Measurements from ENCODE around the gene ZNF331. TPM values are rescaled to one million over a fixed set of nuclear protein-coding genes. Genes with fewer than 3 reads are reported as not detected.

ZNF331 gene
- total RNA-seq, 1 experiment from 2014 or later: 56.7 TPM

DNA sequence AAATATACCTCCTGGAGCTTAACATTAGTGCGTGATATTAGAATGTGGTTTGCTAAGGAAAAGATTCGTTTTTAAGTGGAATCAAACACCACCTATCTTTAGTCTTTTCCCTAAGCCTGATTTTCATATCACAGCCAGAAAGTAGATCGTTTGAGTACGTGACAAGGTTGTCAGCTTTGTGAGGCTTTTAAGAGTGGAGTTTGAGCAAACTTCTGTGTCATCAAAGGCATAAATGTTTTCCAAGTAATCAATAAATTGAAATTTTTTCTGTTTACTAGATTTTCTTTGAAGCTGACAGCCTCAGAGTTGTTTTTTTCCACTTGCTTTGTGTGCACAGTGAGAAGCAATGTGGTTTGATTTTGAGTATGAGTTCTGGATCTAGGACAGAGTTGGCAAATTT lies 6.5 kb upstream of the ZNF331 start:
- Mint-ChIP-seq H3K36me3 (peaks cover 37% of the 10 kb centered on the region), H3K4me3 (no peak overlapping the region), H3K27me3 (ENCODE audit: low read depth) (no peaks in the 10 kb centered on the region), H3K27ac (0 out of 2 replicates have a peak overlapping the region, but pooled peaks have one; percentile 25), H3K9me3 (no peaks in the 10 kb centered on the region), H3K4me1 (no peaks in the 10 kb centered on the region)
- DNase-seq (ENCODE audit: low spot score) (no peak), ATAC-seq (no peak)
- TF ChIP-seq, protein P1, sequence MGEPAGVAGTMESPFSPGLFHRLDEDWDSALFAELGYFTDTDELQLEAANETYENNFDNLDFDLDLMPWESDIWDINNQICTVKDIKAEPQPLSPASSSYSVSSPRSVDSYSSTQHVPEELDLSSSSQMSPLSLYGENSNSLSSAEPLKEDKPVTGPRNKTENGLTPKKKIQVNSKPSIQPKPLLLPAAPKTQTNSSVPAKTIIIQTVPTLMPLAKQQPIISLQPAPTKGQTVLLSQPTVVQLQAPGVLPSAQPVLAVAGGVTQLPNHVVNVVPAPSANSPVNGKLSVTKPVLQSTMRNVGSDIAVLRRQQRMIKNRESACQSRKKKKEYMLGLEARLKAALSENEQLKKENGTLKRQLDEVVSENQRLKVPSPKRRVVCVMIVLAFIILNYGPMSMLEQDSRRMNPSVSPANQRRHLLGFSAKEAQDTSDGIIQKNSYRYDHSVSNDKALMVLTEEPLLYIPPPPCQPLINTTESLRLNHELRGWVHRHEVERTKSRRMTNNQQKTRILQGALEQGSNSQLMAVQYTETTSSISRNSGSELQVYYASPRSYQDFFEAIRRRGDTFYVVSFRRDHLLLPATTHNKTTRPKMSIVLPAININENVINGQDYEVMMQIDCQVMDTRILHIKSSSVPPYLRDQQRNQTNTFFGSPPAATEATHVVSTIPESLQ (CRISPR knock-in tag; IDR thresholded peaks at IDR 0.05): no peak
- no peak for TF ChIP-seq OVOL2 (CRISPR knock-in tag; IDR thresholded peaks at IDR 0.05; ENCODE audit: borderline replicate concordance)
- TF ChIP-seq, protein P2, sequence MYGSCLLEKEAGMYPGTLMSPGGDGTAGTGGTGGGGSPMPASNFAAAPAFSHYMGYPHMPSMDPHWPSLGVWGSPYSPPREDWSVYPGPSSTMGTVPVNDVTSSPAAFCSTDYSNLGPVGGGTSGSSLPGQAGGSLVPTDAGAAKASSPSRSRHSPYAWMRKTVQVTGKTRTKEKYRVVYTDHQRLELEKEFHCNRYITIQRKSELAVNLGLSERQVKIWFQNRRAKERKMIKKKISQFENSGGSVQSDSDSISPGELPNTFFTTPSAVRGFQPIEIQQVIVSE (CRISPR knock-in tag; IDR thresholded peaks at IDR 0.05; ENCODE audit: borderline replicate concordance): no peak
- no peak for TF ChIP-seq KAT7 (CRISPR knock-in tag; IDR thresholded peaks at IDR 0.05; ENCODE audit: borderline replicate concordance)
- TF ChIP-seq, protein P3, sequence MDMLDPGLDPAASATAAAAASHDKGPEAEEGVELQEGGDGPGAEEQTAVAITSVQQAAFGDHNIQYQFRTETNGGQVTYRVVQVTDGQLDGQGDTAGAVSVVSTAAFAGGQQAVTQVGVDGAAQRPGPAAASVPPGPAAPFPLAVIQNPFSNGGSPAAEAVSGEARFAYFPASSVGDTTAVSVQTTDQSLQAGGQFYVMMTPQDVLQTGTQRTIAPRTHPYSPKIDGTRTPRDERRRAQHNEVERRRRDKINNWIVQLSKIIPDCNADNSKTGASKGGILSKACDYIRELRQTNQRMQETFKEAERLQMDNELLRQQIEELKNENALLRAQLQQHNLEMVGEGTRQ (CRISPR knock-in tag; IDR thresholded peaks at IDR 0.05): no peak
- TF ChIP-seq GABPB1 (CRISPR knock-in tag; IDR thresholded peaks at IDR 0.05): no peak
- ChIA-PET POLR2A (no interaction called here), CTCF (interaction anchor here (0.5 to 0.6 kb wide), 2 partner anchors 62 to 1040 kb away, joined by 3 read pairs; no protein-coding TSS in a partner anchor)

DNA sequence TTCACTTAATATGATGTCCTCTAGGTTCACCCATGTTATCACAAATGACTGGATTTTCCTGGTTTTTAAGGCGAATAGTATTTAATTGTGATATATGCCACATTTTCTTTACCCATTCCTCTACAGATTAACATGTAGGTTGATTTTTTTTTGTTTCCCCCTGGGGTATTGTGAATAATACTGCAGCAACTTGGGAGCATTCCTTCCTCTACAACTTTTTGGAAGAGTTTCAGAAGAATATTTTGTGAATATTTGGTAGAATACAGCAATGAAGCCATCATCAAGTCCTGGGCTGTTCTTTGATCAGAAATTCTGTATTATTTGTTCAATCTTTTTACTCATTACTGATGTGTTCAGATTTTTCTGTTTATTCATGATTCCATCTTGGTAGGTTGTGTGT lies 5.6 kb upstream of the ZNF331 start:
- Mint-ChIP-seq H3K4me1 (no peaks in the 10 kb centered on the region), H3K4me3 (no peak overlapping the region), H3K27ac (no peak overlapping the region), H3K27me3 (ENCODE audit: low read depth) (no peaks in the 10 kb centered on the region), H3K9me3 (no peaks in the 10 kb centered on the region), H3K36me3 (peaks cover 34% of the 10 kb centered on the region)
- ATAC-seq: no peak
- ChIA-PET CTCF (no interaction called here), POLR2A (no interaction called here)
- no peak for DNase-seq (ENCODE audit: low spot score)
- TF ChIP-seq SMAD4 (CRISPR knock-in tag; IDR thresholded peaks at IDR 0.05): no peak
- TF ChIP-seq SMAD3 (CRISPR knock-in tag; IDR thresholded peaks at IDR 0.05; ENCODE audit: borderline replicate concordance): no peak
- TF ChIP-seq, protein P1 (CRISPR knock-in tag; IDR thresholded peaks at IDR 0.05): no peak
- TF ChIP-seq, protein P3 (CRISPR knock-in tag; IDR thresholded peaks at IDR 0.05): no peak
- no peak for TF ChIP-seq ATF1 (CRISPR knock-in tag; IDR thresholded peaks at IDR 0.05)
- TF ChIP-seq PRDM15 (CRISPR knock-in tag; IDR thresholded peaks at IDR 0.05): no peak
- TF ChIP-seq ZNF263 (CRISPR knock-in tag; IDR thresholded peaks at IDR 0.05; ENCODE audit: low read depth): no peak
- no peak for TF ChIP-seq CBFB (CRISPR knock-in tag; IDR thresholded peaks at IDR 0.05; ENCODE audit: low read depth)
- no peak for TF ChIP-seq ZNF281 (CRISPR knock-in tag; IDR thresholded peaks at IDR 0.05)
- no peak for TF ChIP-seq JUN (CRISPR knock-in tag; IDR thresholded peaks at IDR 0.05)
- TF ChIP-seq, protein P4, sequence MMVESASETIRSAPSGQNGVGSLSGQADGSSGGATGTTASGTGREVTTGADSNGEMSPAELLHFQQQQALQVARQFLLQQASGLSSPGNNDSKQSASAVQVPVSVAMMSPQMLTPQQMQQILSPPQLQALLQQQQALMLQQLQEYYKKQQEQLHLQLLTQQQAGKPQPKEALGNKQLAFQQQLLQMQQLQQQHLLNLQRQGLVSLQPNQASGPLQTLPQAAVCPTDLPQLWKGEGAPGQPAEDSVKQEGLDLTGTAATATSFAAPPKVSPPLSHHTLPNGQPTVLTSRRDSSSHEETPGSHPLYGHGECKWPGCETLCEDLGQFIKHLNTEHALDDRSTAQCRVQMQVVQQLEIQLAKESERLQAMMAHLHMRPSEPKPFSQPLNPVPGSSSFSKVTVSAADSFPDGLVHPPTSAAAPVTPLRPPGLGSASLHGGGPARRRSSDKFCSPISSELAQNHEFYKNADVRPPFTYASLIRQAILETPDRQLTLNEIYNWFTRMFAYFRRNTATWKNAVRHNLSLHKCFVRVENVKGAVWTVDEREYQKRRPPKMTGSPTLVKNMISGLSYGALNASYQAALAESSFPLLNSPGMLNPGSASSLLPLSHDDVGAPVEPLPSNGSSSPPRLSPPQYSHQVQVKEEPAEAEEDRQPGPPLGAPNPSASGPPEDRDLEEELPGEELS (CRISPR knock-in tag; IDR thresholded peaks at IDR 0.05): no peak
- no peak for TF ChIP-seq NR1H2 (CRISPR knock-in tag; IDR thresholded peaks at IDR 0.05)

Measured in WTC11 (cell line).